GM21526 (cell line): ENCODE data around the gene ACCSL.

Experiments
- ATAC-seq: cut with Tn5 transposase; IDR thresholded peaks from one replicate; pipeline ENCODE4 v1.9.1; 2021; ENCODE audit warnings: moderate library complexity; ENCODE audit not compliant: unreplicated experiment, low FRiP score

Gene ACCSL

DNA sequence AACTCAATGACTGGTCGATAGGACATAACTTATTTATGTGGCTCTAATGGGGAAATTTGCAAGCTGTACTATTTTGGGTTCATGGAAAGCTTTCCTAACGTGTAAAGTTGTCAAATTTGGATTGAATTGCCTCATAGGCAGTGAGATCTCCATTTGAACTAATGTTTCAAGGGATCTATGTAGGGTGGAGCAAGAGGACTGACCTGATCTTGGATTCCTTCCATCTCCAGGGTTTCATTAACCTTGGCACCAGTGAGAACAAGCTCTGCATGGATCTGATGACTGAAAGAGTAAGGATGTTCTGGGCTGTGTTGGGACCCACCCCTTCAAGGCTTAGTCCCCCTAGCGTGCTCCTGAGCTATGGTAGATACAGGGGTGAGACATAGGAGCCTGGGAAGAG lies 2.1 kb downstream of the ACCSL start:
- ATAC-seq = no peak

DNA sequence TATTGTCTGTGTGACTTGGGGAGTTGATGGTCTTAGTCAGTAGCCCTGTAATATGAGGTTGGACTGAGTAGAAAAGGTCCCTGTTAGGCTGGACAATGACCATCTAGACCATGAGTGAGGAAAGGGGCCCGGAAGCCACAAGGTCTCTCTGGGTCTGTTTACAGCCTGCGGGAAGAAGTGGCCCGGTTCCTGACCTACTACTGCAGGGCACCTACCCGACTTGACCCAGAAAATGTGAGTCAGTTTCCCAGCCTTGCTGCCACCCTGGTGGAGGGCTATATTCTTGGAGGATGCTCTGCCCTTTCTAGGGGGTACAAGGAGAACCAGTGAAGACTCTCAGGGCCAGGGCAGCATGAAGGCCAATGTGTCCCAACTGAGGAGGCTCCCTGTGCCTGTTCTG lies 3.4 kb downstream of the ACCSL start:
- no peak for ATAC-seq

DNA sequence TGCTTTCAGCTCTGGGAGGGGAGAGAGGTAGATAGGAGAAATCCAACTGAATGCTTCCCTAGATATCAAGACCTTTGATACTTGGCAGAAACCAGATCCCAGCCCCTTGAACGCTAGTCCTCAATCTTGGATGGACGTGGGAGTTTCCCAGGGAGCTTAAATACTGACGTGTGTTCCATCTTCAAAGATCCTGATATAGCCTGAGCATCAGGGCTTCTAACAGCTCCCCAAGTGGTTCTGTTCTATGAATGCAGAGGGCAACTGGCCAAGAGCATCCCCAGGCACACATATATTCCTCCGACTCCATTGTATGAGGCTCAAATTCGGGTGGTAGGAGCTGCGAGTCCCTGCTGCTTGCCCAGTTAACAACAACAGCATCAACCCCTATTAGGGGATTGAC lies 9.6 kb downstream of the ACCSL start:
- ATAC-seq = no peak

DNA sequence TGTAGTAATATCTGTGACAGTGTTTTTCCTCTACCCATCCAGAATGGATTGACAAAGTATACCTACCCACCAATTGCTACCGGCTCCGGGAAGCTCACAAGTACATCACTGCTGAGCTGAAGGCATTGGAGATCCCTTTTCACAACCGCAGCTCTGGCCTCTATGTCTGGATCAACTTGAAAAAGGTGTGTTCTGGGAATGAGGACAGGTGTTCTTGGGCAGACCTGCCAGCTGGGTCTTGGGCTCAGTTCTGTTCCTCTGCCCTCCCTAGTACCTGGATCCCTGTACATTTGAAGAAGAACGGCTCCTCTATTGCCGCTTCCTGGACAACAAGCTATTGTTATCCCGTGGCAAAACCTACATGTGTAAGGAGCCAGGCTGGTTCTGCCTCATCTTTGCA lies 10.5 kb downstream of the ACCSL start:
- ATAC-seq = no peak

DNA sequence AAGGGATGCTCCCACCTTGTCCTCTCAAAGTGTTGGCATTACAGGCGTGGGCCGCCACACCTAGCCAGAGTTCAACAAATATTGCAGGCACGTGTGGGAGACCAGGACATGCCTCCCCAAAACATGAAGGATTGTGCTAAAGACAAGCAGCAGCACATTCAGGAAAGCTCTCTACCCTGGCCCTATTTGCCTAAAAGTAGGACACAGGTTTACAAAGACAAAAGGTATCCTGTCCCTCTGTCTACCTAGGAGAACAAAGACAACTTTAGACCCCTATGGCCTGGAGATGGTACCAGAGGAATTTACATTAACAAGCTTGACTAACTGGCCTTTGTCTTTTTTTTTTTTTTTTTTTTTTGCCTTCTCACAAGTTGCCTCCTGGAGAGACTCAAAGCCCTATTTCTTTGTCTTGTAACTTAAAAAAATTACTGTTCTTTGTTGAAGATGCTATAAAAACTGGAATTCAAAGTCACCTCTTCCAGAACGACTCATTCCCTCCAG lies 17.4 kb downstream of the ACCSL start:
- ATAC-seq = no peak

DNA sequence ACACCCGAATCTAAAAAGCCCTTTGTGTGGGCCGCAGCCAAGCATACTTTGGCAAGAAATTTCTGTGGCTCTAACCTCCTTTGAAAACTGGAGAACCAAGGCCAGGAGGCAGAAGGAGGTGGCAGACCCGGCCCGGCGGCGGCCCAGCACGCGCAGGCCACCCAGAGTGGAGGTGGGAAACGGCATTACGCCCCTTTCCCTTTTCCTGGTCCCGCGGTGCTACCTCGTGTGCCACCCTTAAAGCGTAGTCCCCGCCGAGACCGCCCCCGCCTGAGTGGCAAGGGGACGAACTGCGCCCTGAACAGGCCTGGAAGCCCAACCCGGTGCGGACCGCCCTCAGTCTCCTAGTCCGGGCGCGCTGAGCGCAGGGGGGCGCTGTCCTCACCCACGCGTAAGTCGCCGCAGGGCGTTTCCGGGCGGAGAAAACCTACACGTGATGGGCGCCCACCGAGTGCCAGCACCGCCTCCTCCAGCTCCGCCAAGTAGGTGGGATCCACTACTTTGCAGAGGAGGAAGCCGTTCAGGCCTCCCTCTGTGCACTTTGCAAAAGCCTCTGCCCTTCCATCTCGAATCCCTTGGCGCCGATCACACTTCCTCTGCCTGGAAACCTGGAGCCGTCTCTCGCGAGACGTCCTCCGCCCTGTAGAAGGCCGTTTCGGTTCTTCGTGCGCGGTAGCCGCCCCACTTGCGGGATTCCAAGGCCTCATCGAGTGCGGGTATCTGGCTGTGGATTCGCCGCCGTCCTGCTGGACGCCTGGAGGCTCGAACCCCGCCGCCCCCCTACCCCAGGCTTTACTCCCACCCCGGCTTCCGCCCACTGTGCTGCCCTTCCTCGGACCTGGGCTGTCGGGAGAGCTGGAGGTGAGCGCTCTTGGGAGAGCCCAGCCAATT lies 18.3 kb downstream of the ACCSL start, which contains the start of gene ACCS:
ACCS (plus strand) TSS at position 430 of the 891 bp plus-strand sequence. CDS start 1,358 bp downstream, outside the sequence.
- ATAC-seq = peak; percentile 97

DNA sequence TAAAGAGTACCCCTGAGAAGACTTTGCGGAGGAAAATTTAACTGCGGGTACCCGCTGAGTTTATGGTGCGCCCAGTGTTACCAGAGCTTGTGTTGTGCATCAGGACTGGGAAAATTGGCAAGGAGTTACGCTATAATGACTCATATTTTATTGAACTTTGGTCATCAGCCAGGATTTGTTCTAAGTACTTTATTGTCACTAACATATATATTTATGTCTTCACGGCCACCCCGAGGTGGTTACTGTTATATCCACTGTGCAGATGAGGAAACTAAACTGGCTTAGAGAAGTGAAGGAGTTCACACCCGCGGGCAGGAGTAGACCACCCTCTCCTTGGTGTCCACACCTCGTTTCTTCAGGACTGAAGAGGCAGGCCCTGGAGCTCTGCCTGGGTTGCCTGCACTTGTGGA lies 19.0 kb downstream of the ACCSL start:
- no peak for ATAC-seq

DNA sequence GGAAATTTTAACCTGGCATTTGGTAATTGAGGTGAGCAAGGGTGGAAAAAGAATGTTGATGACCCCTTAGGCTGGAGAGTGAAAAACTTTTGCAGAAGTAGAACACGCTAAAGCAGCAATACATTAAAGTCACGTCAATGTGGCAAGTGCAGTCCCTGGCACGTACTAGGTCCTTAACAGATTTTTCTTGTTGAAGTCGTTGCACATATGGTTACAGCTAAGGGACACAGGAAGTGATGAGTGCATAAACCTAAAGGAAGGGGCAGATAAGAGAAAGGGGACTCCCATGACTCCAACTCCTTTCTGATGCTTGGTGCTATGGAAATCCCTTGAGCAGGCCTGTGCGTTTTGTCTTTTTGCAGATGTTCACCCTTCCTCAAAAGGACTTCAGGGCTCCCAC lies 19.5 kb downstream of the ACCSL start:
- no peak for ATAC-seq

DNA sequence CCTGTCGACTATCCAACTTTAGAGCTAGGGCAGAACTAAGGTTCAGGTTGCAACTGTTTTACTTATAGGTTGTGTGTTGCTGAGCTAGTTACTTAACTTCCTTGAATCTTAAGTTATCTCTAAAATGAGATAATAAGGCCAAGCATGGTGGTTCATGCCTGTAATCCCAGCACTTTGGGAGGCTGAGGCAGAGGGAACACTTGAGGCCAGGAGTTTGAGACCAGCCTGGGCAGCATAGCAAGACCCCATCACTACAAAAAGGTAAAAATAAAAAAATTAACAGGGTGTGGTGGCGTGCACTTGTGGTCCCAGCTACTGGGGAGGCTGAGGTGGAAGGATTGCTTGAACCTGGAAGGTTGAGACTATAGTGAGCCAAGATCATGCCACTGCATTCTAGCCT lies 20.4 kb downstream of the ACCSL start:
- no peak for ATAC-seq

DNA sequence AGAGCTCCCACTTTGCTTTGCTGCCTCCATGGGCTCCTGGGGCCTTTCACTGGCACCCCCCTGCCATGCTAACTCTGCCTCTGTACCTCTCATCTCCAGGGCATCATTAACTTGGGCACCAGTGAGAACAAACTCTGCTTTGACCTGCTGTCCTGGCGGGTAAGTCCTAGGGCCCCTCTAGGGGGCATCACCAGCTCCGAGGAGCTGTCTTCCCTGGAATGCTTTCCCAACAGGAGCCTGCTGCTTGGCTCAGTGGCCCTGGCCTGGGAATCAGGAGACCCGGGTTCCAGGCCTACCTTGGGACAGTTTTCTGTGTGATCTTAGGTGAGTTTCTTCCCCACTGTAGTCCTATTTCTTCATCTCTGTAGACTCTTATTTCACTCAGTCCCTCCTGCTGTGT lies 23.4 kb downstream of the ACCSL start:
- ATAC-seq = no peak

DNA sequence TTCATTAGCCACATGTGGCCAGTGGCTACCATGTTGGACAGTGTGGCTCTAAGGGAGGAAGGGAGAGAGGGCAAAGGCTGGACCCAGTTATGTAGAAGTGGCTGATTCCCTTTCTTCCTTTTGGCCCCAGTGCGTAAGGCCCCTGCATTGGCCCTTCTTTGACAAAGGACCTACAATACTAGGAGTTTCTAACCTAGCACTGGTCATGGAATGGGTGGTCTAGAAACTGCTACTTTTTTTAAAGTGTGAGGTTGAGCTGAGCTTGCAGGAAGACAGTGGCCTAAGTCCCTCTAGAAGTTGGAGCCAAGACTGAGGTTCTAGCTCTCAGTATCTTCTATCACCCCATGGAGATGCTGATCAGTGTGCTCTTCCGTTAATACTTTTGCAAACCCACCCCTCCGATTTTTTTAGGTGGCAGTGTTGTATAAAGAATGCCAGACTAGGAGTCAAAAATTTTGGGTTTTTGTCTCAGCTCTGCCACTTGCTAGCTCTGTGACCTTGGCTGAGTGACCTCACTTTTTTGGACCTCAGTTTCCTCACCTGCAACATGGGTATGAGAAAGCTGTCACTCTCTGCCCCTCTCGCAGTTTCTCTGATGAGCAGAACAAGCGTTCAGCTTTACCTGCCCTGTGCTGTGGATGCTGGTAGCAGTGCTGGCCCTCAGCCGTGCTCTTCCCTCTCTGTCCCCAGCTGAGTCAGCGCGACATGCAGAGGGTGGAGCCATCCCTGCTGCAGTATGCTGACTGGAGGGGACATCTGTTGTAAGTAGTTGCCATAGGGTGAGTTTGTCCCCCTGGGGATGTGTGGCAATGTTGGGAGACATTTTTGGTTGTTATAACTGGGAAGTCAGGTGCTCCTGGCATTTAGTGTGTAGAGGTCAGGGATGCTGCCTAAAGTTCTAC lies 25.2 kb downstream of the ACCSL start:
- no peak for ATAC-seq

DNA sequence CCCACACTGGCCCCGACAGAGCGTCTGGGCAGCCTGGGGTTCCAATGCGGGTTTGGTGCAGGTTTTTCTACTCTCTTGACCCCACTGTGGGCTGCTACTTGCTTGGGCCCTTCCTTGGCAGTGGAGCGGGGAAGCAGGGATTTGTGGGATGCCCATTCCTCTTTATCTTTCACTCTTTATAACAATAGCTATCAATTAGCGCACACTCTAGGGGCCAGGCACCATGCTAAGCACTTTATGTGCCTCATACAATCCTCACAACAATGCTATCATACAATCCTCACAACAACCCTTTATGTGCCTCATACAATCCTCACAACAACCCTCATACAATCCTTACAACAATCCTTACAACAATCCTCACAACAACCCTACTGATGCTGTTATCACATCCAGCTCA lies 31.0 kb downstream of the ACCSL start:
- no peak for ATAC-seq

DNA sequence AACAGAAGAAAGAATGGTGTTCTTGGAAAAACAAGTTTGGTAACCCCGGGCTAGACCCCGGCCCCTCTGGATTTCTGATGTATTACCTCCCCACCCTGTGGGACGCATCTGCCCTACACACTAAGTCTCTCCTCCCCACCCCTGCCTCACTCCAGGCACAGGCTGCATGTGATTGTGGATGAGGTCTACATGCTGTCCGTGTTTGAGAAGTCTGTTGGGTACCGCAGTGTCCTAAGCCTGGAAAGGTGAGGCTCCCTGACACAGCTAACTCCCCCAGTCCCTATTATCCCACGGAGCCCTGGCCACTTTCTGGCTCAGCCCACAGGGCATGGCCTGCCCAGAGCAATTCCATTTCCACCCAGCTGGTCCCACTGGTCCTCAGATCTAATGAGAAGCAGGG lies 31.6 kb downstream of the ACCSL start:
- no peak for ATAC-seq

DNA sequence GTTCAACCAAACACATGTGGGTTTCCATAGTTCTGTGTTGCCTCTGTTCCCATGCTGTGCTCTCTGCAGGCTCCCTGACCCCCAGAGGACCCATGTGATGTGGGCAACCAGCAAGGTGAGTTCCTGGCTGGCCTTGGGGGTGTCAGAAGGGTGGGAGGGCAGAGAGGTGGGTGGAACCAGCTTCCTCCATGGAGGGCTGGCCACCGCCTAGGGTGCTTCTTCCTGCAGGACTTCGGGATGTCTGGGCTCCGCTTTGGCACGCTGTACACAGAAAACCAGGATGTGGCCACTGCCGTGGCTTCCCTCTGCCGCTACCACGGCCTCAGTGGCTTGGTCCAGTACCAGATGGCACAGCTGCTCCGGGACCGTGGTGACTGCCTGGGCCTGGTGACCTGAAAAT lies 33.2 kb downstream of the ACCSL start:
- ATAC-seq = no peak

DNA sequence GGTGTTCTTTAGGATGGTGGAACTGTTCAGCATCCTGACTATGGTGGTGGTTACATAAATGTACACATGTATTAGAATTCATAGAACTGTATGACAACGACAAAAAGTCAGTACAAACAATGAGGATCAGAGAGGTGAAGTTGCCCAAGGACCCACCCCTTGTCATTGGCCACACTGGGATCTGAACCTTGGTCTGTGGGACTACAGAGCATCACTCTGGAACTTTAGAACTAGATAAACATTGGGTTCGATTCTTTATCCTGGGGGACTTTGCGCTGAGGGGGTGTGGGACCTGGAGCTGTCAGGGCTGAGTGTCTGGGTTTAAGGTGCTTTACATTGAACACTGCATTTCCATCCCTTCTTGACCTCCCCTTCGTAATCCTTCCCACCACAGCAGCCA lies 34.9 kb downstream of the ACCSL start:
- no peak for ATAC-seq

DNA sequence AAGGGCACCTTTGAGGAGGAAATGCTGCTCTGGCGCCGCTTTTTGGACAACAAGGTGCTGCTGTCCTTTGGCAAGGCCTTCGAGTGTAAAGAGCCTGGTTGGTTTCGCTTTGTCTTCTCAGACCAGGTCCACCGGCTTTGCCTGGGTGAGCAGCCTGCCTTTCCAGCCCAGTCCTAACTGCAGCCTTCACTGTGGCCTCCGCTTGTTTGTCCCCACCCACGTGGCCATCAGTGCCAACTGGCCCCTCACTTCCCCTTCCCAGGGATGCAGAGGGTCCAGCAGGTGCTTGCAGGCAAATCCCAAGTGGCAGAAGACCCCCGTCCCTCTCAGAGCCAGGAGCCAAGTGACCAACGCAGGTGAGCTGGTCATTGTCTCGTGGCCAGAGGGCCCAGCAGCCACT lies 35.7 kb downstream of the ACCSL start:
- no peak for ATAC-seq

DNA sequence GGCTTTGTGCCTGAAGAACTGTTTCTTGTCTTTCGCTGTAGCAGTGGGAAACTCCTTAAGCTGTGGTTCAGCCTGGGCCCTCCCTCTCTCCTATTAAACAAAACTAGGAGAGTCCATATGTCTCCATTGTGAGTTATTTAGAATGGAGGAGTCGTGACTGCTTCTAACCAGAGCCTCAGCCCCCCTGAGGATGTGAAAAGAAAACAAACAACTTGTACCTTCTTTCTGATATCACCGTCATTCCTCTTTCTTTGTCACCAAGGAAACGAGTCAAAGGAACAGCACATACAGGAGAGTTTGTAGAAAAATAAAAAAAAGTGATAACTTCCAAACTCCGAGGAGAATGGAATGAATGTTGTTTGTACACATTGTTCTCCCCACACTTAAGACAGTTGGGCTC lies 36.1 kb downstream of the ACCSL start:
- no peak for ATAC-seq

DNA sequence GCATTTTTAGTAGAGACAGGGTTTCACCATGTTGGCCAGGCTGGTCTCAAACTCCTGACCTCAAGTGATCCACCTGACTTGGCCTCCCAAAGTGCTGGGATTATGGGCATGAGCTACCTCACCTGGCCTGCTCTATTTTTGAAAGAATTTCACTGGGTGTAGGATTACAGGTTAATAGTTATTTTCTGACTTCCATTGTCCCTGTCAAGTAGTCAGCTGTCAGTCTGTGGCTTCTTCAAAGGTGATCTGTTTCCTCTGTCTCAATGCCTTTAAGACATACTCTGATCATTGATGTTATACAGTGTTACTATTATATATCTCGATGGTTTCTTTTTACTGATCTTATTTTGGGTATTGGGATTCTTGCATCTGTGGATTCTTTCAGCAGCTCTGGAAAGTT lies 37.5 kb downstream of the ACCSL start:
- ATAC-seq = no peak

DNA sequence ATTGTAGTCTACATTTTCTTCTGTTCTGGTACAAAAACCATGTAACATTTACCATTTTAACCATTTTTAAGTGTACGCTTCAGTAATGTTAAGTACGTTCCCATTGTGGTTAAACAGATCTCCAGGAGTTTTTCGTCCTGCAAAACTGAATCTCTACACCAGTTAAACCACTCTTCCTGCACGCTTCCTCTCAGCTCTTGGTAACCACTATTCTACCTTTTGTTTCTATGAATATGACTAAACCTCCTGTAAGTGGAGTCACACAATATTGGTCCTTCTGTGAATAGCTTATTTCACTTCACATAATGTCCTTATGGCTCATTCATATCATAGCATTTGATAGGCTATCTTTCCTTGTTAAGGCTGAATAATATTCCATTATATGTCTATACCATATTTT lies 40.6 kb downstream of the ACCSL start:
- ATAC-seq = no peak

DNA sequence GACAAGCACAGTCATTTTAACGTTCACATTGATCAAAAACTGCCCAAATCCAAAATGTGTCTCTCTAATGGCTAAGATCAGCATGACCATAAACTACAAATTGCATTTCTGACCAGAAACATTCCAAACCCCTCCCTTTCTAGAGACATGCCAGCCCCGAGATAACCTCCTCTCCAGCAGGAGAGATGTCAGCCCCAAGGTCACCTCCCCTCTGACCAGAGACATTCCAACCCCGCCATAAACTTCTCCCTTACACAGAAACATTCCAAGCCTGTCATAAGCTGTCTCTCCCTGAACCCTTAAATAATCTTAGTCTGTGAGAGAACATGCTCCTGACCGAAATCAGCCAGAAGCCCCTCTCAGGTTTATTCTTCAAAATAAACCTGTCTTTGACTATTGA lies 41.1 kb downstream of the ACCSL start:
- ATAC-seq = no peak

DNA sequence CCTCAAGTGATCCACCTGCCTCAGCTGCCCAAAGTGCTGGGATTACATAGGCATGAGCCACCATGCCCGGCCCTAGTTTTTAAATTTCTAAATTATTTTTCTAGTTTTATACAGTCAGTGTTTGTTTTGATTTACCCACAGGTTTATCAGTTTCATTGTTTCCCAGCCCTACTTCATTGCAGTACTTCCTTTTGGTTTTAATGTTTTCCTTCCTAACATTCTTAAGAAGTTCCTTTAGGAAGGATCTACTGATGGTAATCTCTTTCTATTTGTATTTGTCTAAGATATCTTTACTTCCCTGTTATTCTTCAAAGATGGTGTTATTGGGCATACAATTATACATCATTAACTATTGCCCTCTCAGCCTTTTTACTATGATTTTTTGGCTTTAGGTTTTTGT lies 42.8 kb downstream of the ACCSL start:
- no peak for ATAC-seq
